ENCODE measurements around the gene AXL.

AXL gene

DNA sequence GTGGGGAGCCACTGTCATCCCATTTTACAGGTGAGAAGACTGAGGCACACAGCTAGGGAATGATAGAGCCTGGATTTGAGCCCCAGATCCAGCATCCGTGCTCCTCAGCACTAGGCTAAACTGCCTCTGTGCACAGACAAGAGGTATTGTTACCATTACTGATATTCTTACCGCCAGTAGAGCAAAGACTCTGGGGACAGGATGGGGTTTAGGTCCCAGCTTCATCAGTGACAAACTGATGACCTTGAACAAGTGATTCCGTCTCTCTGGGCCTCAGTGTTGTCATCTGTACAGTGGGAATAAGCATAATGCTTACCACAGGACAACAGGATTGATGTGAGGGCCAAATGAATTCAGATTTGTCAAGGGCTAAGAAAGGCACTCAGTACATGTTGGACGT is 16.5 kb downstream of the AXL start:
- no peak for DNase-seq

GRCh38 chr19:41238244-41238643 is 19.2 kb downstream of the AXL start:
- no peak for DNase-seq

GRCh38 chr19:41239363-41239762 is 20.3 kb downstream of the AXL start:
- no peak for DNase-seq

- DNase-seq, result no peak
These were observed 21.0 kb downstream of the AXL start for GRCh38 chr19:41239961-41240574.

DNA sequence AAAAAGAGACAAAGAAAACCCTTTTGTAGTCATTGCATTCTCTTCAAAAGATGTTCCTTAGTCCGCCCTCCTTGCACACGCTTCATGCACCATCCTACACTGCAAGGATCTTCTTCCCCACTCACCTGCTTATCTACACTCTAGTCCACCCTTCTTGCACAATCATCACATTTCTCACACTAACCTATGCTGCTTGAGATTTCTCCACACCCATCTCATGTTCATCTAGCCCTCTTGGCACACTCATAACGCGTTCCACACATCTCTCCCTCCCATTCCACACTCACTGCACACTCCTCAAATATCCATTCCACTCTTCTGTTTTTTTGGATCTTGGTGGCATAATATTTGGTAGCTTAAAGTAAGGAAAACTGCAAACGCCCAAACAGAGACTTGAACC is 22.8 kb downstream of the AXL start:
- DNase-seq, result no peak

- DNase-seq, result no peak
These were observed 25.1 kb downstream of the AXL start for GRCh38 chr19:41244117-41244516.

DNA sequence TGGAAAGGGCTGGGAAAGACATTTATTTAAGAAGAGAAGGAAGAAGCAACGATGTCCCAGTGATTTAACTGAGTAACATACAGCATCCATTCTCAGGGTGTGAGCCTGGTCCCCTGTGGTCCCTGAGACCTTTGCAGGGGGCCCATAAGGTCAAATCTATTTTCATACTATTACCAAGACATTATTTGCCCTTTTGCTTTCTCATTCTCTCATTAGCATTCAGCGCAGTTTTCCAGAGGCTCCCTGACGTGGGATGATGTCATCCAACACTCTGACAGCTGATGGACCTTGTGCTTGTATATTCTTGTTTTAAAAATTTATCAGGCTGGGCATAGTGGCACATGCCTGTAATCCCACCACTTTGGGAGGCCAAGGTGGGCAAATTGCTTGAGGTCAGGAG is 26.8 kb downstream of the AXL start:
- DNase-seq, result no peak

DNA sequence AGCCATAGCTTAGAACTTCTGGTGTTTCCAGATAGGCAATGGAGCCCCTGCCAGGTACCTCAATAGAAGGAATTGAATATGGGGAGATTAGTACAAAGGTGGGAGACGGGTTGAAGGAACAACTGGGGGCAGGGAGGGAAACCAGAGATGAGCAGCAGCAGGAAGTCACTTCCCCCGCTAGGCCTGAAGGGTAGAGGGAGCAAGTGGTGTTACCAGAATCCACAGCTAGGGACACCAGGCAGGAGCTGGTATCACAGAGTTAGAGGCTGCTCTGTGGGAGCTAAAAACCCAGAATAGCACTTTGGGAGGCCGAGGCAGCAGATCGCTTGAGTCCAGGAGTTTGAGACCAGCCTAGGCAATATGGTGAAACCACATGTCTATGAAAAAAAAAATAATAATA is 29.9 kb downstream of the AXL start:
- no peak for DNase-seq

DNA sequence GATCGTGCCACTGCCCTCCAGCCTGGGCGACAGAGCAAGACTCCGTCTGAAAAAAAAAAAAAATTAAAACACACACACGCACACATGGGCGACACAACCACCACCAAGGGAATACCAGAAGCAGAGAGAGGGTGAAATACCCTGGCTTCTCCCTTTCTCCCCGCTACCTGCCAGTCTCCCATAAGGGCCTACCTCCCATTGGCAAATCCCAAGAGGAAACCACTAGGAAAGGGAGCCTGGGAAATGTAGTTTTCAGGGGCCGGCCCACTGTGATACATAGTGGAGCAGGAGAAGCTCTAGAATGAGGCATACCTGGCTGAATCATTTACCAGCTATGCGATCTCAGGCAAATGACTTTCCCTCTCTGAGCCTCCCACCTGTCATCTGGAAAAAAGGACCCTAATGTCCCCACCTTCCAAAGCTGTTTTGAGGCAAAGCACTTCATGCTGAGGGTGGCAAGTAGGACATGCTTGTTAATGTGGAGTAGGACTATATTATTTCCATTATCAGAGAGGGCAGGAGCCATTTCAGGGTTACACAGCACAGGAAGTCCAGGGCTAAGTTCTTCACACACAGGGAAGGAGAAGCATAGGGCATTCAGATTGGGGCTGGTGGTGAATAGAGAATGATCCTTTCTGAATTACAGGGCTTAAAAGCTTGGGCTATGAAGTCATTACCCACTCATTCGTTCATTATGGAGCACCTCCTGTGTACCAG is 30.8 kb downstream of the AXL start:
- no peak for DNase-seq

DNA sequence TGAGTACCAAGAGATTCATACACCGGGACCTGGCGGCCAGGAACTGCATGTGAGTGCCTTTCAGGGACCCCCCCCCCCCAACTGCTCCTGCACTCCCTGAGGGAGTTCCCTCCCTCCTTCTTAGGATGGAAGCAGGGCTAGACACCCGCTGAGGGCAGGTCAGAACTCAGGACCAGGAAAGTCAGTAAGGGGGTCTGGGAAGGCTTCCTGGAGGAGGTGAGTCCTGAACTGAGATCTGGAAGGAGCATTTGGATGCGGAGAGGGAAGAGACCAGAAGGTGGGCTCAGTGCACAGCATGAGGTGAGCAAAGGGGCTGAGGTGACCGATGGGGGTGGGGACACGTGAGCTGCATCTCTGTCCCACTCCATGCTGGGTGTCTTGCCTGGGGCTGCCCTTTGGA is 34.6 kb downstream of the AXL start:
- no peak for DNase-seq

GRCh38 chr19:41255171-41255570 is 36.1 kb downstream of the AXL start:
- no peak for DNase-seq

- DNase-seq, result peak; percentile 24
These were observed 42.6 kb downstream of the AXL start for GRCh38 chr19:41261474-41262190.

GRCh38 chr19:41263042-41263849 is 44.2 kb downstream of the AXL start:
- DNase-seq, result peak; percentile 77

- DNase-seq, result peak; percentile 99
These were observed 45.0 kb downstream of the AXL start, which contains the start of gene HNRNPUL1 for GRCh38 chr19:41263850-41264580. Gene HNRNPUL1, plus strand, starts transcription at chr19:41264372. Its CDS starts 132 bp downstream, at chr19:41264504.

DNA sequence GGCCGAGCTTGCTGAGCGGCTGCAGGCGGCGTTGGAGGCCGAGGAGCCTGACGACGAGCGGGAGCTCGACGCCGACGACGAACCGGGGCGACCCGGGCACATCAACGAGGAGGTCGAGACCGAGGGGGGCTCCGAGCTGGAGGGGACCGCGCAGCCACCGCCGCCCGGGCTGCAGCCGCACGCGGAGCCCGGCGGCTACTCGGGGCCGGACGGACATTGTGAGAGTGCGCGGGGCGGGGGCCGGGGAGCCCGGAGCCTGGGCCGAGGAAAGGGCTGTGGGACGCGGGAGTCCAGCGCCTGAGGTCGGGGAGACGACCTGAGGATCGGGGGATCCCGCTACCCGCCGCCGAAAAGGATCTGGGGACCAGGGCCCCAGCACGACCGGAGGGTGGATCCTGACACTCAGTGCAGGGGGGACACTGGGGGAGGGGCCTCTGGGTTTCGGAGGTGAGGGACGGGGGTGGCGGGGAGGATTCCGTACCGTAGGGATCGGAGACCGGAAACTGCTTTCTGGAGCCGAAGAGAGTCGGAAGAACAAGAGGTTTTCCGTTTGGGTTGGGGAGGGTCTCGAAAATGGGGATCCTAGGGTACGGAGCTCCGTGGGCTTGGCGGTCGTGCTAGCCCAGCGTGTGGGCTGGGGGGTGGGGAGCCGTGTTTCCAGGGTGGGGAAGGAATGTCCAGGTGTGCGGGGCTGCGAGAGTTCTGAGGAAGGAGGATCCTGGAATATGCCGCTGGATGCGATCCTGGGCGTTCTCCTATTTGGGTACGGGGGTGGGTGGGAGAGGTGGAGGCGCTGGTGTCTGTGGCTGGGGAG is 45.8 kb downstream of the AXL start:
- DNase-seq, result peak; percentile 60

DNA sequence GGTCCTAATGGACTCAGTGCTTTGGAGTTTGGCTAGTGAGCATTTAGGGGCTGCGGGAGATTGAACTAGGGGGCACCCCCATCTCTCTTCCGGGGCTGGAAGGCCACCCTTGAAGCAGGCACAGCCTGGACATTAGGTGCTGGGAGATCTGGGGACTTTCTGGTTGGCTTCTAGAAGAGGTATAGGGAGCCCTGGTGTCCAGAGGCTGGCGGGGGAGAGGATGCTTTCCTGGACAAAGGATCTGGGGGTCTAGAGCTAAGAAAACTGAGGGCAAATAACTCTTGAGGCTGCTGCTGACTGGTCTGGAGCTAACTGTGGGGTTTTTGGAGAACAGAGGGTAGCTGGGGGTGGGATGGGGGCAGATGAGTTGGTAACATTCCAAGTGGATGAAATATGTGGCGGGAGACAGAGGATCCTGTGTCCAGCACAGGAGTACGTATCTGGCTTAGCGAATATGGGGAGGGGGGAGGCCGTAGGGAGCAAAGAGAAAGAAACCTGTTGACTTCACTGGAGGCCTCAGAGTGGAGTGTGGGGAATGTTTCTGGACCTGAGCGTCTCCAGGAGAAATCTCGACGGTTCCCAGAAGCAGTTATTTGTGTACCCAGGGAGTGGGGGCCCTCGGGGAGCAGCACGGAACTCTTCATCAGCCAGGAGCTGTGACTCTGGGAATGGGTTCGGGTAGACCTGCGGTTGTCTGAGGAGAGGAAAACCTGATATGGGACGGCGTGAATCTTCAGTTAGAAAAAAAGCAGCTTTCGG is 46.6 kb downstream of the AXL start:
- DNase-seq, result peak; percentile 39

- no peak for DNase-seq
These were observed 50.0 kb downstream of the AXL start for GRCh38 chr19:41269055-41269454.

DNA sequence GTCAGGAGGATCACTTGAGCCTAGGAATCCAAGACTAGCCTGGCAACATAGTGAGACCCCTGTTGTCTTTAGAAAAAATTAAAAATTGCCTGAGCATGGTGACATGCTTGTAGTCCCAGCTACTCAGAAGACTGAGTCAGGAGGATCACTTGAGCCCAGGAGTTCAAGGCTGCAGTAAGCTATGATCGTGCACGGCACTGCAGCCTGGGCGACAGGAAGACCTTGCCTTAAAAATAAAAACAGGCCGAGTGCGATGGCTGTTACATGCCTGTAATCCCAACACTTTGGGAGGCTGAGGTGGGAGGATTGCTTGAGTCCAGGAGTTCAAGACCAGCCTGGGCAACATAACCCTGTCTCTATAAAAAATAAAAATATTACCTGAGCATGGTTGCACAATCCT is 50.5 kb downstream of the AXL start:
- no peak for DNase-seq

GRCh38 chr19:41273076-41273475 is 54.1 kb downstream of the AXL start:
- DNase-seq, result no peak

DNA sequence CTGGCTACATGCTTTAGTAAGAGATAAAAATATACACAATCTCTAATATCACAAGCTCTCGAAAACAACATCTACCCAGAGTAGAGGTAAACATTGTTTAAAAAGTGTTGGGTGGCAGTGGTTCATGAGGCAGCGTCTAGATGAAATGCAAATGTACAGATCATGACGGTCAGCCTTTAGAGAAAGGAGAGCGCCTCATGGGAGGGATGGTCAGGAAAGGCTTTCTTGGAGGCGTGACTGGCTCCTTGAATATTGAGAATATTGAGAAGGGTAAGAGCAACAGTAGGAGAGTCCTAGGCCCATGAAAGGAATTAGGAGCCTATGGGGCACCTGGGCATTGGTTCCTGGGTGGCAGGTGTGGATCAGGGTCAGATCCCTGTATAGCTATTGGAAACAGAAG is 55.8 kb downstream of the AXL start:
- DNase-seq, result no peak

DNA sequence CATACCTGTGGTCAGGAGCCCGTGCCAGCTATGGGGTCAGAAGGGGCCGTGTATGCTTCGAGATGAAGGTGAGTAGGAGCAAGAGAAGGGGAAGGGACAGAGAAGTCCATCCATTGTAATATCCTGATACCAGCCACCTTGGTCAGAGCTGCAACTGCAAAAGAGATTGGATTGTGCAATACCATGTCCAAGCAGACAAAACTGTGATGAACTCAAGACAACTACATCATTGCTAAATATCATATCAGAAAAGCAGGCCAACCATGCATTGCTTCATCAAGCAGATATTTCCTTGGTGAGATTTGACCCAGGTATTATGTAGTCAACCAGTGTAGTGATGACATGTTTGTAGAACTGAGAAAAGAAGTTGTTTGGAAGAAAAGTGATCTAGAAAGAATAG is 57.2 kb downstream of the AXL start:
- DNase-seq, result no peak
